ENCODE data around the gene PPP1R18.
A peak's percentile ranks its signal among the peaks of the same experiment; 100 is the strongest.

PPP1R18 gene

GRCh38 chr6:30640481-30640880 is 46.0 kb downstream of the PPP1R18 start:
- DNase-seq (ENCODE audit: low read depth) = no peak
- TF ChIP-seq, protein P1, sequence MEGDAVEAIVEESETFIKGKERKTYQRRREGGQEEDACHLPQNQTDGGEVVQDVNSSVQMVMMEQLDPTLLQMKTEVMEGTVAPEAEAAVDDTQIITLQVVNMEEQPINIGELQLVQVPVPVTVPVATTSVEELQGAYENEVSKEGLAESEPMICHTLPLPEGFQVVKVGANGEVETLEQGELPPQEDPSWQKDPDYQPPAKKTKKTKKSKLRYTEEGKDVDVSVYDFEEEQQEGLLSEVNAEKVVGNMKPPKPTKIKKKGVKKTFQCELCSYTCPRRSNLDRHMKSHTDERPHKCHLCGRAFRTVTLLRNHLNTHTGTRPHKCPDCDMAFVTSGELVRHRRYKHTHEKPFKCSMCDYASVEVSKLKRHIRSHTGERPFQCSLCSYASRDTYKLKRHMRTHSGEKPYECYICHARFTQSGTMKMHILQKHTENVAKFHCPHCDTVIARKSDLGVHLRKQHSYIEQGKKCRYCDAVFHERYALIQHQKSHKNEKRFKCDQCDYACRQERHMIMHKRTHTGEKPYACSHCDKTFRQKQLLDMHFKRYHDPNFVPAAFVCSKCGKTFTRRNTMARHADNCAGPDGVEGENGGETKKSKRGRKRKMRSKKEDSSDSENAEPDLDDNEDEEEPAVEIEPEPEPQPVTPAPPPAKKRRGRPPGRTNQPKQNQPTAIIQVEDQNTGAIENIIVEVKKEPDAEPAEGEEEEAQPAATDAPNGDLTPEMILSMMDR (conservative IDR thresholded peaks at IDR 0.05; ENCODE audit: low read depth, low read length) = no peak
- H3K4me3 ChIP-seq (ENCODE audit: low read depth, low read length) = no peak overlapping the region

GRCh38 chr6:30635834-30636233 is 50.6 kb downstream of the PPP1R18 start:
- H3K4me3 ChIP-seq (ENCODE audit: low read depth, low read length) = no peak overlapping the region
- TF ChIP-seq, protein P1 (conservative IDR thresholded peaks at IDR 0.05; ENCODE audit: low read depth, low read length) = no peak
- no peak for DNase-seq (ENCODE audit: low read depth)

DNA sequence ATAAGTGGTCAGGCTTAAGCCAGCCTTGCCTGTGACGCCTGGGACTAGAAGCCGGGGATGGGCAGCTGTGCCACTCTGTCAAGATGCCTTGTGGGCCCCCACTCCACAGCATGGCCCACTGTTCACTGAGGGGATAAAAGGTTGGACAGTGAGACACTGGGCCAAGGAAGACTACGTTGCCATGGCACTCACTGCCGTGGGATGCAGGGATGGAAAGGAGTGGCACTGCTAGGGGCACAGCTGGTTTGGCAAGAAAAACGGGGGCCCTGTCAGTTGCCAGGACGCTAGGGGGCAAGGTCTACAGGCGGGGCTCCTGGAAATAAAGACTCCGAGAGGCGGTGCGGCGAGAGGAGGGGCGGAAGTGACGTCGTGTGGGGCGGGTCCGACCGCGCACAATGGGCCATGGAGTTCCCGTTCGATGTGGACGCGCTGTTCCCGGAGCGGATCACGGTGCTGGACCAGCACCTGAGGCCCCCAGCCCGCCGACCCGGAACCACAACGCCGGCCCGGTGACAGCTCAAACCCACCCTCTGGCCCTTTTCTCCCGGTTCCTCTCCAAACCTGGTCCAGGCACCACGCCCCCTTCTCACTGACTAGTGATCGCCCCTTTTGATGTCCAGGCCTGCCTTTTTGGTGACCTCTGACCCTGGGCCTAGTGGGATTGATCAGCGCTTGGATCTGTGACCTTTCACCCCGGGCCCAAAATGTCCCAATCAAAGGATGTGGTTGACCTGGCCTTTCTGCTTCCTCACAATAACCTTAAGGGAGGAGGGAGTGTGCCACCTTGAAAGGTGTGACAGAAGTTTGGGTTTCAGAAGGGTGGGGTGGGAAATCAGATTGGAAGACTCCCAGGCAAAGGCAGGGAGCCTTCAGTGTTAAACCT is 59.7 kb downstream of the PPP1R18 start, which contains the start of gene ATAT1:
Gene ATAT1, plus strand, starts transcription at position 391 of the 883 bp plus-strand sequence.
- peak; percentile 79 for DNase-seq (ENCODE audit: low read depth)
- TF ChIP-seq, protein P1 (conservative IDR thresholded peaks at IDR 0.05; ENCODE audit: low read depth, low read length) = peak; percentile 48
- H3K4me3 ChIP-seq (ENCODE audit: low read depth, low read length) = peak within 1 kb of the TSS; percentile 83

Measured in choroid plexus epithelial cell (primary cell).